ENCODE results near the gene LAMA5. TPM values are rescaled to one million over a fixed set of nuclear protein-coding genes. Genes with fewer than 3 reads are reported as not detected.

LAMA5 gene
- total RNA-seq, 1 experiment from 2014 or later = 1,050 TPM

GRCh38 chr20:62371588-62372041 is 4.5 kb upstream of the LAMA5 start:
- Mint-ChIP-seq H3K9me3 (ENCODE audit: unreplicated experiment) (no peaks in the 10 kb centered on the region), H3K4me3 (ENCODE audit: unreplicated experiment) (no peak overlapping the region), H3K27me3 (ENCODE audit: insufficient read depth, unreplicated experiment) (no peaks in the 10 kb centered on the region), H3K4me1 (ENCODE audit: low read depth, unreplicated experiment) (peaks cover 34% of the 10 kb centered on the region), H3K36me3 (ENCODE audit: insufficient read depth, unreplicated experiment) (peaks cover 27% of the 10 kb centered on the region), H3K27ac (ENCODE audit: unreplicated experiment) (no peak overlapping the region)
- H3K36me3 ChIP-seq (ENCODE audit: control insufficient read depth, insufficient read depth, low read length) = no peaks in the 10 kb centered on the region
- peaks cover 61% of the 10 kb centered on the region for H3K4me1 ChIP-seq
- no TSS peak for BruUV-seq (replicated peaks)
- no peak overlapping the region for H3K4me3 ChIP-seq (ENCODE audit: low read depth, low read length)
- ChIA-PET POLR2A (interaction anchor here (0.6 to 1.0 kb wide), 3 partner anchors 11 to 69 kb away, joined by 3 to 6 read pairs (median 3); no protein-coding TSS in a partner anchor), CTCF (interaction anchor here (1.1 kb wide), 1 partner anchor 11 kb away, joined by 5 read pairs; no protein-coding TSS in a partner anchor)
- no peaks in the 10 kb centered on the region for H3K9me3 ChIP-seq
- TF ChIP-seq CTCF (IDR thresholded peaks at IDR 0.05; ENCODE audit: insufficient read depth in 1 of 2, low read depth in 1 of 2, low read length in 1 of 2, severe bottlenecking in 1 of 2, unreplicated experiment in 1 of 2) = no peak
- no peaks in the 10 kb centered on the region for H3K27me3 ChIP-seq (replicated peaks; ENCODE audit: control insufficient read depth, insufficient read depth, low read length)
- no peak for DNase-seq
- intact Hi-C loops (cut with micrococcal nuclease; ENCODE audit: unreplicated experiment) = no loop called here

- Histone ChIP-seq H3K27me3 (replicated peaks; ENCODE audit: control insufficient read depth, insufficient read depth, low read length) (no peaks in the 10 kb centered on the region), H3K4me3 (ENCODE audit: low read depth, low read length) (no peak overlapping the region), H3K9me3 (no peaks in the 10 kb centered on the region), H3K4me1 (peaks cover 55% of the 10 kb centered on the region), H3K36me3 (ENCODE audit: control insufficient read depth, insufficient read depth, low read length) (no peaks in the 10 kb centered on the region)
- intact Hi-C loops (cut with micrococcal nuclease; ENCODE audit: unreplicated experiment) = no loop called here
- Mint-ChIP-seq H3K4me1 (ENCODE audit: low read depth, unreplicated experiment) (peaks cover 34% of the 10 kb centered on the region), H3K27me3 (ENCODE audit: insufficient read depth, unreplicated experiment) (no peaks in the 10 kb centered on the region), H3K36me3 (ENCODE audit: insufficient read depth, unreplicated experiment) (peaks cover 33% of the 10 kb centered on the region), H3K4me3 (ENCODE audit: unreplicated experiment) (no peak overlapping the region), H3K27ac (ENCODE audit: unreplicated experiment) (no peak overlapping the region), H3K9me3 (ENCODE audit: unreplicated experiment) (no peaks in the 10 kb centered on the region)
- TF ChIP-seq CTCF (IDR thresholded peaks at IDR 0.05; ENCODE audit: insufficient read depth in 1 of 2, low read depth in 1 of 2, low read length in 1 of 2, severe bottlenecking in 1 of 2, unreplicated experiment in 1 of 2) = no peak
- CTCF ChIA-PET = interaction anchor here (0.6 to 10.9 kb wide), 4 partner anchors 11 to 601 kb away, joined by 3 to 188 read pairs (median 7); partner anchors contain the start of gene ADRM1
- BruUV-seq (replicated peaks) = no TSS peak
- no peak for DNase-seq
- POLR2A ChIA-PET = interaction anchor here (0.6 to 1.0 kb wide), 2 partner anchors 10 to 69 kb away, joined by 3 to 6 read pairs; no protein-coding TSS in a partner anchor
Measured at GRCh38 chr20:62370807-62371587, 3.9 kb upstream of the LAMA5 start.

- no TSS peak for BruUV-seq (replicated peaks)
- Histone ChIP-seq H3K4me3 (ENCODE audit: low read depth, low read length) (no peak overlapping the region), H3K9me3 (no peaks in the 10 kb centered on the region), H3K27me3 (replicated peaks; ENCODE audit: control insufficient read depth, insufficient read depth, low read length) (no peaks in the 10 kb centered on the region), H3K4me1 (peaks cover 54% of the 10 kb centered on the region), H3K36me3 (ENCODE audit: control insufficient read depth, insufficient read depth, low read length) (no peaks in the 10 kb centered on the region; the same call in 1 of the 2 replicates)
- no peak for TF ChIP-seq CTCF (IDR thresholded peaks at IDR 0.05; ENCODE audit: insufficient read depth in 1 of 2, low read depth in 1 of 2, low read length in 1 of 2, severe bottlenecking in 1 of 2, unreplicated experiment in 1 of 2)
- Mint-ChIP-seq H3K4me3 (ENCODE audit: unreplicated experiment) (no peak overlapping the region), H3K4me1 (ENCODE audit: low read depth, unreplicated experiment) (peaks cover 35% of the 10 kb centered on the region), H3K27me3 (ENCODE audit: insufficient read depth, unreplicated experiment) (no peaks in the 10 kb centered on the region), H3K36me3 (ENCODE audit: insufficient read depth, unreplicated experiment) (peaks cover 40% of the 10 kb centered on the region), H3K9me3 (ENCODE audit: unreplicated experiment) (no peaks in the 10 kb centered on the region), H3K27ac (ENCODE audit: unreplicated experiment) (no peak overlapping the region)
- ChIA-PET POLR2A (interaction anchor here (1.0 kb wide), 1 partner anchor 9 kb away, joined by 3 read pairs; no protein-coding TSS in a partner anchor), CTCF (interaction anchor here (0.6 to 10.9 kb wide), 4 partner anchors 8 to 602 kb away, joined by 3 to 188 read pairs (median 6); partner anchors contain the start of gene ADRM1)
- intact Hi-C loops (cut with micrococcal nuclease; ENCODE audit: unreplicated experiment) = no loop called here
- no peak for DNase-seq
Measured at GRCh38 chr20:62370115-62370806, 3.1 kb upstream of the LAMA5 start.

Data from Caco-2 (cell line).